Muscle of leg (tissue), 11 donors: ENCODE measurements around the gene TMC4. TPM values are rescaled to one million over a fixed set of nuclear protein-coding genes. Genes with fewer than 3 reads are reported as not detected.
"Not testable (repeated sequence)": the region's sequence is repeated elsewhere in the genome, so short reads cannot be mapped to it uniquely, and the experiment has no call there.

ENCODE experiments used
- DNase-seq: peaks from one replicate; pipeline ENCODE4 v3.0.0; 2013
- H3K27ac ChIP-seq: one replicate; pipeline ENCODE4 v1.5.1; 2013; ENCODE audit warnings: mild to moderate bottlenecking, low read length, control low read depth
- H3K27me3 ChIP-seq: one replicate; pipeline ENCODE4 v1.6.1; 2013; ENCODE audit warnings: low read length; ENCODE audit not compliant: control insufficient read depth, insufficient read depth
- H3K36me3 ChIP-seq: one replicate; pipeline ENCODE4 v1.6.1; 2013; ENCODE audit warnings: low read length; ENCODE audit not compliant: control insufficient read depth, insufficient read depth
- H3K4me1 ChIP-seq: one replicate; pipeline ENCODE4 v1.6.1; 2013; ENCODE audit warnings: low read length; ENCODE audit not compliant: control insufficient read depth, insufficient read depth
- H3K4me3 ChIP-seq: one replicate; pipeline ENCODE4 v1.5.1; 2013; ENCODE audit warnings: low read length, control low read depth
- H3K9me3 ChIP-seq: replicated peaks from 2 replicates; pipeline ENCODE4 v1.6.1; 2013; ENCODE audit warnings: low read depth, low read length; ENCODE audit not compliant: control insufficient read depth
- WGBS: methylation state at CpG from one replicate; pipeline ENCODE4 v1.1.5; 2013; ENCODE audit warnings: missing lambda C conversion rate; ENCODE audit not compliant: insufficient coverage; 5-methylcytosine and 5-hydroxymethylcytosine counted together
- polyA plus RNA-seq, 8 donors: library from polyadenylated mRNA; unstranded; fragments of 120-200 nt; gene quantifications; one replicate each; pipeline versions ENCODE4 v1.2.1 to v1.2.3, GENCODE V29; 2013; ENCODE audit warnings: inconsistent platforms in 1 of 8, low replicate concordance in 1 of 8; ENCODE audit not compliant: insufficient read length in 8 of 8, insufficient read depth in 1 of 8
- total RNA-seq: library from RNA; stranded (reverse); fragments of 120-200 nt; gene quantifications from one replicate; pipeline ENCODE4 v1.2.4, GENCODE V29; 2013

Gene TMC4
- total and polyA plus RNA-seq, 9 donors = 1.5 to 8.0 (median 3.5) TPM

DNA sequence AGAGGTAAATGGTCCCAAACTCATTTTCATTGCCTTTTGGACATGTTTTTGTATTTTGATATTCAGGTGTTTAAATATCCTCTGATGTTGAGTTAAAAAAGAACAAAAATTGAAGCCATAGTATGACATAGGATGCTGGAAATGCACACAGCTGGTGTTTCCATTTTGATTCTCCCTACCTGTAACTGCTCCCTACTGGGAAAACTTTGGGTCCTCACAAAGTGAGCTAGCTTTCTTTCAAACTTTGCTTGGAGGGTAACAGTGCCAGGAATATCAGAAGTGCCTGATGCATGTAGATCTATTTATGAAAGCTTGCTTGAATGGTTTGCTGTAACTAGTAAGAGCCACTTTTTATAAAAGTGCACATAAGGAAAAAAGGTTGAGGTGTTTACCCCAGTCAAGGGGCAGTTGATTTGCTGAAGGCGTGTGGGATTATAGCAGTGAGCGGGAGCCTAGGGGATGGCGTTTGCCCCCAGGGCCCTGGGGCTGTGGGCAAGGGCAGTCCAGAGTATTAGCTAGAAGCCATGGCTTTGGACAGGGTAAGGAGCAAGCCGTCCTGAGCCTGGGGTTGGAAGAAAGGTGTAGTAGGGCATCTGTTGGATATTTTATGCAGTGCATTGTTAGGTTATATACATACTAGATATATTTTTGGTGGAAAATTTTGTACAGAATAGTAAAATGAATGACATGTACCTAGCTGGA lies 32.0 kb upstream of the TMC4 start:
- H3K4me1 ChIP-seq = peaks cover 54% of the 10 kb centered on the region
- 85% methylated on average over 3 of the region's 4 CpGs for WGBS
- DNase-seq = no peak

DNA sequence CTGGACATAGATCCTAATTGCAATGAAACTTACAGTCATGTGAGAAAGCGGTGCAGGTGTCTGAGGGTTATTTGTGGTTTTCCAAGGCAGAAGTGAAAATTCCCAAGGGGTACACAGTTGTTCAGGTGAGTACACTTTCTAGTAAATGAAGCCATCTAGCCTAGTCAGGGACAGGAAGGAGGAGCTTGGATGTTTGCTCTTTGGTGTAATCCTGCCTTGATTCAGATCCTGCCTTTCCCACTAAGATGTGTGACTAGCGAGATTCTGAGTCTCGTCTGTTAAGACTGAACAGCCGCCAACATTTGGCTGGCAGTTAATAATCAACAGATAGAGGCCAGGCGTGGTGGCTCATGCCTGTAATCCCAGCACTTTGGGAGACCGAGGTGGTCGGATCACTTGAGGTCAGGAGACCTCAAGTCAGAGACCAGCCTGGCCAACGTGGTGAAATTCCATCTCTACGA lies 30.2 kb upstream of the TMC4 start:
- peaks cover 37% of the 10 kb centered on the region for H3K4me1 ChIP-seq

More for the DNA sequence above, 32.0 kb upstream of the TMC4 start:
- Histone ChIP-seq H3K9me3 (no peaks in the 10 kb centered on the region), H3K36me3 (peaks cover 78% of the 10 kb centered on the region), H3K27ac (no peak overlapping the region), H3K27me3 (no peaks in the 10 kb centered on the region), H3K4me3 (no peak overlapping the region)

DNA sequence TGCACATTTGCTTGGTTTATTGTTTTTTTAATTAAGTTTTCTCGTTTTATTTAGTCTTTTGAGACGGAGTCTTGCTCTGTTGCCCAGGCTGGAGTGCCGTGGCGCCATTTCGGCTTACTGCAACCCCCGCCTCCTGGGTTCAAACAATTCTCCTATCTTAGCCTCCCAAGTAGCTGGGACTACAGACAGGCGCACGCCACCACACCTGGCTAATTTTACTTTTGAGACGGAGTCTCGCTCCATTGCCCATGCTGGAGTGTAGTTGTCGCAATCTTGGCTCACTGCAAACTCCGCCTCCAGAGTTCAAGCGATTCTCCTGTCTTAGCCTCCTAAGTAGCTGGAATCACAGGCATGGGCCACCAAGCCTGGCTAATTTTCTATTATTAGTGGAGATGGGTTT lies 29.0 kb upstream of the TMC4 start:
- peak overlapping the region; percentile 57 for H3K4me3 ChIP-seq
- H3K36me3 ChIP-seq = peaks cover 62% of the 10 kb centered on the region
- no peaks in the 10 kb centered on the region for H3K9me3 ChIP-seq
- no peak for DNase-seq
- H3K27ac ChIP-seq = no peak overlapping the region
- H3K27me3 ChIP-seq = no peaks in the 10 kb centered on the region
- 75% methylated on average over 12 of the region's 13 CpGs for WGBS
- H3K4me1 ChIP-seq = peaks cover 30% of the 10 kb centered on the region

More for the DNA sequence above, 30.2 kb upstream of the TMC4 start:
- H3K27me3 ChIP-seq = no peaks in the 10 kb centered on the region
- peaks cover 70% of the 10 kb centered on the region for H3K36me3 ChIP-seq
- no peak for DNase-seq
- no peaks in the 10 kb centered on the region for H3K9me3 ChIP-seq
- no peak overlapping the region for H3K4me3 ChIP-seq
- WGBS = 59% methylated on average over 6 of the region's 9 CpGs
- no peak overlapping the region for H3K27ac ChIP-seq

DNA sequence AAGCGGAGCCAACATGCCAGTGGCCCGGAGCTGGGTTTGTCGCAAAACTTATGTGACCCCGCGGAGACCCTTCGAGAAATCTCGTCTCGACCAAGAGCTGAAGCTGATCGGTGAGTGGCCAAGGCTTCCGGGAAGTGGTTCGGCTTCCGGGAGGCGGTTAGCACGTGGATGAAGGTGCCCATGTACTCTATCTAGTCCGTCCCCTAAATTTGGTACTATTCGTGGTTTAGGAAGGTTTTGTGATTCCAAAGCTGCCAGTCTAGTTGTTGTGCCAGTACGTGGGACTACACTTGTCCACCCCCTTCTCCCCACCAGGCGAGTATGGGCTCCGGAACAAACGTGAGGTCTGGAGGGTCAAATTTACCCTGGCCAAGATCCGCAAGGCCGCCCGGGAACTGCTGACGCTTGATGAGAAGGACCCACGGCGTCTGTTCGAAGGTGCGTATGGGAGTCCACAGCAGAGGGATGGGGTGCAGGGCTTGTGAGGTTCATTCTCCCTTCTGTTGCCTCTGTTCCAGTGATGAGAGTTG lies 28.3 kb upstream of the TMC4 start:
- Histone ChIP-seq H3K9me3 (no peaks in the 10 kb centered on the region), H3K27ac (peak overlapping the region; percentile 96), H3K36me3 (peaks cover 56% of the 10 kb centered on the region), H3K4me3 (peak overlapping the region; percentile 57), H3K4me1 (peaks cover 29% of the 10 kb centered on the region), H3K27me3 (no peaks in the 10 kb centered on the region)
- 5% methylated on average over 26 of the region's 28 CpGs for WGBS
- DNase-seq = no peak

DNA sequence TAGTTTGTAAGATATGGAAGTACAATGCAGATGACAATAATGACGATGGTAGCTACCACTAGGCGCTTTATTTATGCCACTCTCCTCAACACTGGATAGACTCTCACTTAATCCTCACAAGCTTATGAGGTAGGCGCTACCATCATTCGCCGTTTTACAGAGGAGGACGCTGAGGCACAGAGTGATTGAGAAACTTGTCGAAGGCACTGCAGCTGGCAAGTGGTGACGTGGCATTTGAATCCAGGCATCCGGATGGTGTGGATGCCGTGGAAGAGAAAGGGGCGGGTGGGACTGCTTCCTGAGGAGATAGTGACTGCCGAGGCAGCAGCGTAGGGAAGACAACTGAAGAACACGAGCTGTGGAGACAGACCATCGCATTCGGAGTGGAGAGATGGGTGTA lies 26.4 kb upstream of the TMC4 start:
- no peak overlapping the region for H3K27ac ChIP-seq
- H3K9me3 ChIP-seq = no peaks in the 10 kb centered on the region
- no peak overlapping the region for H3K4me3 ChIP-seq
- H3K36me3 ChIP-seq = peaks cover 43% of the 10 kb centered on the region
- H3K27me3 ChIP-seq = no peaks in the 10 kb centered on the region
- peaks cover 24% of the 10 kb centered on the region for H3K4me1 ChIP-seq
- WGBS = 97% methylated on average over 9 of the region's 16 CpGs
- no peak for DNase-seq

DNA sequence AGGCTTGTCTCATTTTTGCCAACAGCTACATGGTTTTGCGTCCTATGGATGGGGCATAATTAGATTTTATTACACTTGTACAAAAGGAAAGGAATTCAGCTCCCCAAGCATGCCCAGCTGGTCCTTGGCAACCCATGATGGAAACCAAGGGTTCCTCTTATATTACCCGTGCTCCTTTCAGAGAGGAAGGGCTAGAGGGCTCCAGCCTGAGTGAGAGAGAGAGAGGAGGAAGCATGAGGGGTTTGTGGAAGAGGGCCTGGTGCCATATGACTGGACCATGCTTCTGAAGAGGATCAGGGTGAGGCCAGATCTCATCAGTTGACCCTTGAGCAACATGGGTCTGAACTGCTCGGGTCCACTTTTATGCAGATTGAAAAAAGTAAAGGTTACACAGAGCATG lies 24.2 kb upstream of the TMC4 start:
- no peak overlapping the region for H3K27ac ChIP-seq
- H3K9me3 ChIP-seq = no peaks in the 10 kb centered on the region
- WGBS = 92% methylated on average over 2 of the region's 3 CpGs
- peaks cover 12% of the 10 kb centered on the region for H3K4me1 ChIP-seq
- peaks cover 39% of the 10 kb centered on the region for H3K36me3 ChIP-seq
- H3K27me3 ChIP-seq = no peaks in the 10 kb centered on the region
- no peak for DNase-seq
- no peak overlapping the region for H3K4me3 ChIP-seq

DNA sequence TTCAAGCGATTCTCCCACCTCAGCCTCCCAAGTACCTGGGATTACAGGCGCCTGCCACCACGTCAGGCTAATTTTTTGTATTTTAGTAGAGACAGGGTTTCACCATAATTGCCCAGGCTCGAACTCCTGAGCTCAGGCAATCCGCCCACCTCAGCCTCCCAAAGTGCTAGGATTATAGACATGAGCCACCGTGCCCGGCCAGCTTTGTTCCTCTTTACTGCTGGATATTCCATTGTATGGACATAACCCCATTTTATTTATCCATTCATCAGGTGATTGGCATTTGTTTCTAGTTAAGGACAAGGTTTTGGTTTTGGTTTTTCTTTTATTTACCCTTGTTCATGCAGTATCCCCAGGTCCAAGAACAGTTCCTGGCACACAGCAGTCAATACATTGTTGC lies 23.6 kb upstream of the TMC4 start:
- no peaks in the 10 kb centered on the region for H3K27me3 ChIP-seq
- no peak overlapping the region for H3K27ac ChIP-seq
- H3K36me3 ChIP-seq = peaks cover 34% of the 10 kb centered on the region
- no peak for DNase-seq
- WGBS = 92% methylated on average over 2 of the region's 7 CpGs
- H3K4me3 ChIP-seq = no peak overlapping the region
- H3K4me1 ChIP-seq = peaks cover 12% of the 10 kb centered on the region
- H3K9me3 ChIP-seq = no peaks in the 10 kb centered on the region

DNA sequence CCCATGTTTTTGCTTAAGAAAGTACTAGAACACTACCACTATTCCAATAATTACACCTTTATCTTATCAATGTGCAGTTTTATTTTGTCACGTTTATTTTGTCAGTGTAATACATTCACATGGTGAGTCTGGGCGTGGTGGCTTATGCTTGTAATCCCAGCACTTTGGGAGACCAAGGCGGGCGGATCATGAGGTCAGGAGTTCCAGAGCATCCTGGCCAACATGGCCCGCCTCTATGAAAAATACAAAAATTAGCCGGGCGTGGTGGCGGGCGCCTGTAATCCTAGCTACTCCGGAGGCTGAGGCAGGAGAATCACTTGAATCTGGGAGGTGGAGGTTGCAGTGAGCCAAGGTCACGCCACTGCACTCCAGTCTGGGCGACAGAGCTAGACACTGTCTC lies 21.5 kb upstream of the TMC4 start:
- Histone ChIP-seq H3K4me1 (peaks cover 11% of the 10 kb centered on the region), H3K36me3 (peaks cover 29% of the 10 kb centered on the region)
- H3K4me3 ChIP-seq, DNase-seq, H3K9me3 ChIP-seq, H3K27ac ChIP-seq, H3K27me3 ChIP-seq: not testable (repeated sequence)
- 95% methylated on average over 7 of the region's 12 CpGs for WGBS

DNA sequence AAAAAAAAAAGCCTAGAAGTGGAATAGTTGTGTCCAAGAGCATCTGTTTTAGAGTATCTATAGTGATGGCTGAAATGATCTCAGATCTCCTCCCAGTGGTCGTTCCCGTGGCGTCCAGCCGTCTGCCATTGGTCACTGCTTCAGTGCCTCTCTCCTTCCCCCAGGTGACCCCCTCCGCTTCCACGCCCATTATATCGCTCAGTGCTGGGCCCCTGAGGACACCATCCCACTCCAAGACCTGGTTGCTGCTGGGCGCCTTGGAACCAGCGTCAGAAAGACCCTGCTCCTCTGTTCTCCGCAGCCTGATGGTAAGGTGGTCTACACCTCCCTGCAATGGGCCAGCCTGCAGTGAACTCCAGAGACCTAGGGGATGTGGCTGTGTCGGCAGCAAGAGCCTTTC lies 20.1 kb upstream of the TMC4 start:
- Histone ChIP-seq H3K9me3 (no peaks in the 10 kb centered on the region), H3K27ac (no peak overlapping the region), H3K27me3 (no peaks in the 10 kb centered on the region), H3K4me1 (peaks cover 20% of the 10 kb centered on the region), H3K36me3 (peaks cover 28% of the 10 kb centered on the region), H3K4me3 (no peak overlapping the region)
- 79% methylated on average over 10 of the region's 11 CpGs for WGBS
- DNase-seq = no peak

DNA sequence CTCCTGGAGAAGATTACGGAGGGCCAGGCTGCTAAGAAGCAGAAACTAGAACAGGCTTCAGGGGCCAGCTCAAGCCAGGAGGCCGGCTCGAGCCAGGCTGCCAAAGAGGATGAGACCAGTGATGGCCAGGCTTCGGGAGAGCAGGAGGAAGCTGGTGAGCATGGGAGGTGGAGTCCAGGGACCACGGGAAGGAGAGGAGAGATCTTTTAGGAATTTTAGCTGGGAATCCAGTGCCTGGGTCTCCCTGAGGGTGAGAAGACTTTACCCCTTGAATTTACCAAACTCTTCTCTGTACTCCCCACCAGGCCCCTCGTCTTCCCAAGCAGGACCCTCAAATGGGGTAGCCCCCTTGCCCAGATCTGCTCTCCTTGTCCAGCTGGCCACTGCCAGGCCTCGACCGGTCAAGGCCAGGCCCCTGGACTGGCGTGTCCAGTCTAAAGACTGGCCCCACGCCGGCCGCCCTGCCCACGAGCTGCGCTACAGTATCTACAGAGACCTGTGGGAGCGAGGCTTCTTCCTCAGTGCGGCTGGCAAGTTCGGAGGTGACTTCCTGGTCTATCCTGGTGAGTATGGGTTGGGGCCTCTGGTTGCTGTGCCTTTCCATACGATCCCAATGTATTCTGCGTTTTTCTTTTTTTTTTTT lies 19.0 kb upstream of the TMC4 start:
- peak overlapping the region; percentile 76 for H3K4me3 ChIP-seq
- no peak for DNase-seq
- peaks cover 31% of the 10 kb centered on the region for H3K36me3 ChIP-seq
- peak overlapping the region; percentile 100 for H3K27ac ChIP-seq
- 41% methylated on average over 8 of the region's 19 CpGs for WGBS
- peaks cover 21% of the 10 kb centered on the region for H3K4me1 ChIP-seq
- no peaks in the 10 kb centered on the region for H3K9me3 ChIP-seq
- H3K27me3 ChIP-seq = no peaks in the 10 kb centered on the region
